ENCODE results near the gene CCNJL.

GRCh38 chr5:160298189-160298588 lies 14.2 kb downstream of the CCNJL start:
- no peak for TF ChIP-seq CTCF (conservative IDR thresholded peaks at IDR 0.05 in 1 of 2, IDR thresholded peaks at IDR 0.05 in 1 of 2; ENCODE audit: extremely low read depth in 1 of 2, insufficient read depth in 1 of 2, low read depth in 1 of 2, low read length in 2 of 2)
- TF ChIP-seq EZH2 (IDR thresholded peaks at IDR 0.05; ENCODE audit: borderline replicate concordance, low read length): no peak
